HepG2 (cell line): ENCODE results near the gene PRKACA. TPM values are rescaled to one million over a fixed set of nuclear protein-coding genes. Genes with fewer than 3 reads are reported as not detected.
A peak's percentile ranks its signal among the peaks of the same experiment; 100 is the strongest.

ENCODE experiments used
- ARID4A ChIP-seq: sonication (generic); formaldehyde crosslinking; IDR thresholded peaks from 2 replicates; pipeline ENCODE4 v1.5.0; 2020; ENCODE audit warnings: mild to moderate bottlenecking, missing genetic modification reagents, borderline replicate concordance
- MXD1 ChIP-seq: sonication (generic); formaldehyde crosslinking; IDR thresholded peaks from 2 replicates; pipeline ENCODE4 v1.4.0; 2020; ENCODE audit warnings: mild to moderate bottlenecking, missing genetic modification reagents
- NCOR1 ChIP-seq: fragments of 200-600 bp; sonication (generic); IDR thresholded peaks from 2 replicates; pipeline ENCODE4 v1.7.0; 2017; ENCODE audit warnings: antibody characterized with exemption, low read length, borderline replicate concordance
- PATZ1 ChIP-seq: sonication (generic); formaldehyde crosslinking; IDR thresholded peaks from 2 replicates; pipeline ENCODE4 v1.4.0; 2020; ENCODE audit warnings: missing genetic modification reagents
- RNF2 ChIP-seq: fragments of 450-650 bp; conservative IDR thresholded peaks from 2 replicates; pipeline ENCODE4 v1.6.1; 2016; ENCODE audit warnings: low read depth
- SKI ChIP-seq: fragments of 450-650 bp; IDR thresholded peaks from one replicate; pipeline ENCODE4 v1.6.1; 2018; ENCODE audit warnings: mild to moderate bottlenecking; ENCODE audit not compliant: partially characterized antibody
- TCF12 ChIP-seq, 2 experiments: fragments of 450-650 bp in 1 of 2; sonication (generic) in 1 of 2; formaldehyde crosslinking in 1 of 2; IDR thresholded peaks; 2 replicates each; pipeline versions ENCODE4 v1.6.1 to v1.8.0; 2017 to 2022; ENCODE audit warnings: antibody characterized with exemption in 1 of 2, mild to moderate bottlenecking in 1 of 2, missing genetic modification reagents in 1 of 2, moderate library complexity in 1 of 2
- TFDP1 ChIP-seq: IDR thresholded peaks from 2 replicates; pipeline ENCODE4 v1.6.1; 2016; ENCODE audit warnings: missing compliant biosample characterization, missing genetic modification reagents, borderline replicate concordance
- U2AF2 ChIP-seq: fragments of 200-400 bp; formaldehyde crosslinking; IDR thresholded peaks from 2 replicates; pipeline ENCODE4 v1.6.1; 2017; ENCODE audit warnings: low read depth, mild to moderate bottlenecking, low read length
- ZBTB2 ChIP-seq: sonication (generic); formaldehyde crosslinking; IDR thresholded peaks from 2 replicates; pipeline ENCODE4 v1.8.0; 2022; ENCODE audit warnings: low read depth, missing genetic modification reagents
- ZMAT3 ChIP-seq: sonication (generic); formaldehyde crosslinking; conservative IDR thresholded peaks from 2 replicates; pipeline ENCODE4 v1.7.0; 2021; ENCODE audit warnings: missing genetic modification reagents
- ZNF136 ChIP-seq: sonication (generic); formaldehyde crosslinking; IDR thresholded peaks from 2 replicates; pipeline ENCODE4 v1.8.1; 2022; ENCODE audit warnings: low read depth, mild to moderate bottlenecking, moderate library complexity, missing genetic modification reagents
- ZNF33A ChIP-seq: sonication (generic); formaldehyde crosslinking; IDR thresholded peaks from 2 replicates; pipeline ENCODE4 v1.5.1; 2020; ENCODE audit warnings: missing genetic modification reagents, mild to moderate bottlenecking, moderate library complexity, borderline replicate concordance
- ZNF619 ChIP-seq: sonication (generic); formaldehyde crosslinking; IDR thresholded peaks from 2 replicates; pipeline ENCODE4 v1.4.0; 2020; ENCODE audit warnings: mild to moderate bottlenecking, missing genetic modification reagents
- ZNF737 ChIP-seq: sonication (generic); formaldehyde crosslinking; IDR thresholded peaks from 2 replicates; pipeline ENCODE4 v1.5.0; 2020; ENCODE audit warnings: missing genetic modification reagents, mild to moderate bottlenecking, borderline replicate concordance
- ZNF746 ChIP-seq: sonication (generic); formaldehyde crosslinking; IDR thresholded peaks from 2 replicates; pipeline ENCODE4 v1.8.0; 2022; ENCODE audit warnings: mild to moderate bottlenecking, missing genetic modification reagents
- polyA plus RNA-seq, 8 experiments: library from polyadenylated mRNA; depleted of rRNA in 3 of 8; stranded (reverse) in 7 of 8; unstranded in 1 of 8; fragments of >200 nt; fragmentation: Illumina TruSeq in 4 of 8; extraction: Trizol in 4 of 8; gene quantifications; 2 replicates each; pipeline versions ENCODE4 v1.2.1 to v1.2.3, GENCODE V29; 2011 to 2016; ENCODE audit warnings: low read depth in 4 of 8, missing spikeins in 1 of 8, mixed read lengths in 1 of 8; ENCODE audit not compliant: insufficient read depth in 1 of 8
- total RNA-seq, 5 experiments: library from RNA; depleted of rRNA; stranded (reverse); fragments of >200 nt; fragmentation: Illumina TruSeq; extraction: Trizol; gene quantifications; 2 replicates each; pipeline ENCODE4 v1.2.3, GENCODE V29; 2016; ENCODE audit warnings: low read depth in 1 of 5

Gene PRKACA
- total and polyA plus RNA-seq, 2 of the 13 experiments (the other 11 are each of a cell fraction or from before 2014, with no cell fraction given), result 11.0 to 18.2 TPM

GRCh38 chr19:14090509-14091080 is 27.0 kb downstream of the PRKACA start, which contains the start of gene SAMD1 (continued):
- TF ChIP-seq ZNF737 (no peak), ZNF136 (CRISPR knock-in tag) (no peak), TFDP1 (no peak), TCF12 (IDR thresholded peaks at IDR 0.05) (no peak), TCF12 (CRISPR knock-in tag; IDR thresholded peaks at IDR 0.05) (no peak), MXD1 (CRISPR knock-in tag) (no peak), ZNF619 (CRISPR knock-in tag) (no peak), ZBTB2 (CRISPR knock-in tag) (no peak; the same call in 1 of the 2 replicates), U2AF2 (no peak), ZNF746 (0 out of 2 replicates have a peak, but pooled peaks have one; percentile 40), RNF2 (no peak), SKI (peak; percentile 22), PATZ1 (CRISPR knock-in tag) (peak; percentile 63), ZNF33A (CRISPR knock-in tag) (no peak), ZMAT3 (CRISPR knock-in tag) (no peak), NCOR1 (no peak), ARID4A (CRISPR knock-in tag) (0 out of 2 replicates have a peak, but pooled peaks have one; percentile 4)
